GM23248 (cell line): ENCODE data around the gene F5.

ENCODE experiments used
- EZH2 ChIP-seq: fragments of 200-600 bp; sonication (generic); IDR thresholded peaks from 2 replicates; pipeline ENCODE4 v1.6.1; 2018; ENCODE audit warnings: antibody characterized with exemption, mild to moderate bottlenecking; ENCODE audit not compliant: insufficient read depth, poor library complexity, severe bottlenecking
- EZH2phosphoT487 ChIP-seq: fragments of 200-600 bp; sonication (generic); IDR thresholded peaks from 2 replicates; pipeline ENCODE4 v1.6.1; 2018; ENCODE audit warnings: antibody characterized with exemption, moderate library complexity, mild to moderate bottlenecking, low read depth; ENCODE audit not compliant: insufficient read depth

GRCh38 chr1:169631249-169631648 lies 45.0 kb upstream of the F5 start:
- TF ChIP-seq EZH2phosphoT487 (no peak), EZH2 (no peak)
